Lung (tissue), 12 donors: ENCODE measurements around the gene TSC22D1. TPM values are rescaled to one million over a fixed set of nuclear protein-coding genes. Genes with fewer than 3 reads are reported as not detected.
A peak's percentile ranks its signal among the peaks of the same experiment; 100 is the strongest.

Experiments used
- ATAC-seq: fragments of 200-7000 bp; cut with Tn5 transposase; one replicate; pipeline ENCODE4 v1.9.1; 2020; ENCODE audit warnings: moderate number of reproducible peaks; ENCODE audit not compliant: insufficient read depth, low FRiP score
- DNase-seq, 3 donors: peaks; one replicate each; pipeline ENCODE4 v3.0.0-alpha.2; 2013 to 2017
- H3K27ac ChIP-seq, 2 donors: one replicate each; pipeline ENCODE4 v1.5.1; 2013; ENCODE audit warnings: mild to moderate bottlenecking in 2 of 2, moderate library complexity in 2 of 2, control low read depth in 1 of 2, inconsistent platforms in 1 of 2, low read depth in 1 of 2, low read length in 1 of 2
- H3K27me3 ChIP-seq, 3 donors: one replicate each; pipeline ENCODE4 v1.5.1; 2013; ENCODE audit warnings: low read length in 2 of 3; ENCODE audit not compliant: control insufficient read depth in 3 of 3, insufficient read depth in 3 of 3
- H3K36me3 ChIP-seq, 4 donors: one replicate each; pipeline ENCODE4 v1.5.1; 2013; ENCODE audit warnings: low read length in 4 of 4, mild to moderate bottlenecking in 1 of 4, moderate library complexity in 1 of 4; ENCODE audit not compliant: control insufficient read depth in 4 of 4, insufficient read depth in 4 of 4
- H3K4me1 ChIP-seq, 5 donors: one replicate each; pipeline ENCODE4 v1.5.1; 2013; ENCODE audit warnings: low read length in 5 of 5, mild to moderate bottlenecking in 2 of 5, moderate library complexity in 1 of 5; ENCODE audit not compliant: control insufficient read depth in 5 of 5, insufficient read depth in 5 of 5
- H3K4me3 ChIP-seq: one replicate; pipeline ENCODE4 v1.5.1; 2013; ENCODE audit warnings: mild to moderate bottlenecking, control low read depth, moderate library complexity
- H3K9ac ChIP-seq, 2 donors: one replicate each; pipeline ENCODE4 v1.5.1; 2013; ENCODE audit warnings: low read length in 2 of 2, control low read depth in 1 of 2; ENCODE audit not compliant: insufficient read depth in 1 of 2
- H3K9me3 ChIP-seq, 4 donors: one replicate each; pipeline ENCODE4 v1.5.1; 2013; ENCODE audit warnings: low read length in 3 of 4, mild to moderate bottlenecking in 1 of 4, moderate library complexity in 1 of 4; ENCODE audit not compliant: control insufficient read depth in 4 of 4, insufficient read depth in 3 of 4
- WGBS, 2 donors: extraction: QIAGEN DNeasy Blood & Tissue Kit; methylation state at CpG; one replicate each; pipeline ENCODE4 v1.1.7; 2013; 5-methylcytosine and 5-hydroxymethylcytosine counted together
- polyA plus RNA-seq, 2 donors: library from polyadenylated mRNA; stranded (reverse); fragments of 200-250 nt; gene quantifications; one replicate each; pipeline ENCODE4 v1.2.1, GENCODE V29; 2013
- total RNA-seq, 2 donors: library from RNA; depleted of rRNA in 1 of 2; stranded (reverse); fragments of >200 nt in 1 of 2; gene quantifications; one replicate each; pipeline ENCODE4 v1.2.1, GENCODE V29; 2014 to 2021
- TF ChIP-seq, protein P1 (sequence below): IDR thresholded peaks from 2 replicates; pipeline ENCODE4 v1.5.1; 2012; ENCODE audit warnings: mild to moderate bottlenecking; ENCODE audit errors: control extremely low read depth, extremely low read depth
- donor health status: control.
- donor health status: control.
- donor health status: Bipolar disorder and iron deficiency.
- donor health status: healthy.
- donor health status: DM: yes; HTN: yes; CAD: no.

TSC22D1 gene
- total and polyA plus RNA-seq, 4 donors: 77.0 to 179 (median 123) TPM

DNA sequence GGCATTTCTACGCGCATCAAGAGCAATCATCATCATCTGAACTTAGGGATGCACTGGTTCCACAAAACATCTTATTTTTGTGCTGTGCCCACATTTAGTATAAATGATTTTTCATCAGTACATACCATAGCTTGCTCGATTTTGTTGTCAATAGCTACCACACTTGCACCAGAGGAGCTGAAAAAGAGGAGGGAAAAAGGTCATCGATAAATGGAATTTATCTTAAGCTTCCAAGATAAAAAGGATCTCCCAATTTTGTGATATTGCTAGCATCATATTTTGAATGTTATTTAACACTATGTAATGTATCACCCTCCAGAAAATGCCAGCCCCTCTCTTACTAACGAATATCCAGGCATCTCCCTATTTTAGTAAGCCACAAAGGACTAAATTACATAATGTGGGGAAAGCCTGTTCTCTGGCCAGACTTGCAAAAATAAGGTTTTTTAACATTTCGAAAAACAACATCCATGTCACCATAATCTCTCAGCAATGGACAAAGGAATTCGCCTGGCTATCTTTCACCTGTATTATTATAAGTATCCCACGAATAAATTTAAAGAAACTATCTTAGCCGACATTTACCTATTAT is 140.1 kb downstream of the TSC22D1 start:
- H3K27ac ChIP-seq: peak overlapping the region; percentile 96 to 97
- WGBS, 2 donors: 1 to 2% methylated on average over 9 of the region's 9 CpGs
- peak overlapping the region; percentile 86 for H3K4me3 ChIP-seq
- H3K9me3 ChIP-seq: no peaks in the 10 kb centered on the region
- H3K36me3 ChIP-seq: peaks cover 0 to 23% (median 7%) of the 10 kb centered on the region in 4 donors
- peaks cover 0 to 45% (median 20%) of the 10 kb centered on the region in 5 donors for H3K4me1 ChIP-seq
- no peak for ATAC-seq
- H3K27me3 ChIP-seq: no peaks in the 10 kb centered on the region
- H3K9ac ChIP-seq: peak overlapping the region; percentile 94 to 99
- TF ChIP-seq, protein P1, sequence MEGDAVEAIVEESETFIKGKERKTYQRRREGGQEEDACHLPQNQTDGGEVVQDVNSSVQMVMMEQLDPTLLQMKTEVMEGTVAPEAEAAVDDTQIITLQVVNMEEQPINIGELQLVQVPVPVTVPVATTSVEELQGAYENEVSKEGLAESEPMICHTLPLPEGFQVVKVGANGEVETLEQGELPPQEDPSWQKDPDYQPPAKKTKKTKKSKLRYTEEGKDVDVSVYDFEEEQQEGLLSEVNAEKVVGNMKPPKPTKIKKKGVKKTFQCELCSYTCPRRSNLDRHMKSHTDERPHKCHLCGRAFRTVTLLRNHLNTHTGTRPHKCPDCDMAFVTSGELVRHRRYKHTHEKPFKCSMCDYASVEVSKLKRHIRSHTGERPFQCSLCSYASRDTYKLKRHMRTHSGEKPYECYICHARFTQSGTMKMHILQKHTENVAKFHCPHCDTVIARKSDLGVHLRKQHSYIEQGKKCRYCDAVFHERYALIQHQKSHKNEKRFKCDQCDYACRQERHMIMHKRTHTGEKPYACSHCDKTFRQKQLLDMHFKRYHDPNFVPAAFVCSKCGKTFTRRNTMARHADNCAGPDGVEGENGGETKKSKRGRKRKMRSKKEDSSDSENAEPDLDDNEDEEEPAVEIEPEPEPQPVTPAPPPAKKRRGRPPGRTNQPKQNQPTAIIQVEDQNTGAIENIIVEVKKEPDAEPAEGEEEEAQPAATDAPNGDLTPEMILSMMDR: no peak
- peak in 1 of 3 donors; percentile 55 for DNase-seq

- Histone ChIP-seq H3K9me3 (no peaks in the 10 kb centered on the region), H3K4me1 (peaks cover 0 to 45% (median 20%) of the 10 kb centered on the region in 5 donors), H3K36me3 (peaks cover 0 to 23% (median 7%) of the 10 kb centered on the region in 4 donors), H3K4me3 (peak overlapping the region; percentile 86), H3K27me3 (no peaks in the 10 kb centered on the region), H3K27ac (peak overlapping the region; percentile 96 to 97), H3K9ac (peak overlapping the region; percentile 94 to 99)
- WGBS, 2 donors: 0 to 1% methylated on average over 51 of the region's 51 CpGs
- DNase-seq: peak; percentile 99 to 100 (median 100)
- ATAC-seq: peak; percentile 87
- TF ChIP-seq, protein P1: no peak
These were observed 140.8 kb downstream of the TSC22D1 start for GRCh38 chr13:44435142-44435918.

- H3K9ac ChIP-seq: peak overlapping the region; percentile 63 to 93
- H3K27me3 ChIP-seq: no peaks in the 10 kb centered on the region
- H3K9me3 ChIP-seq: no peaks in the 10 kb centered on the region
- H3K27ac ChIP-seq: peak overlapping the region; percentile 28 to 83
- DNase-seq (no peak), ATAC-seq (no peak)
- 11 to 19% methylated on average over 4 of the region's 4 CpGs for WGBS, 2 donors
- TF ChIP-seq, protein P1: no peak
- H3K4me1 ChIP-seq: peaks cover 0 to 39% (median 19%) of the 10 kb centered on the region in 5 donors
- peak overlapping the region; percentile 86 for H3K4me3 ChIP-seq
- peaks cover 0 to 23% (median 7%) of the 10 kb centered on the region in 4 donors for H3K36me3 ChIP-seq
These were observed 141.4 kb downstream of the TSC22D1 start for GRCh38 chr13:44434766-44435141.
